PFSK-1 (cell line): ENCODE measurements around the gene C18orf63. TPM values are rescaled to one million over a fixed set of nuclear protein-coding genes. Genes with fewer than 3 reads are reported as not detected.

ENCODE experiments used
- FOXP2 ChIP-seq: optimal IDR thresholded peaks from 2 replicates; pipeline ENCODE3; 2011; ENCODE audit warnings: borderline replicate concordance, control low read depth, inconsistent platforms; ENCODE audit not compliant: insufficient read depth; ENCODE audit errors: extremely low read length, extremely low read depth
- POLR2AphosphoS5 ChIP-seq: IDR thresholded peaks from 2 replicates; pipeline ENCODE4 v1.6.1; 2012; ENCODE audit warnings: low read depth, mild to moderate bottlenecking, control low read depth, low read length, moderate library complexity
- SIN3A ChIP-seq: IDR thresholded peaks from 2 replicates; pipeline ENCODE4 v1.6.1; 2012; ENCODE audit warnings: mild to moderate bottlenecking, low read length, moderate library complexity, borderline replicate concordance; ENCODE audit not compliant: insufficient read depth
- TAF1 ChIP-seq: IDR thresholded peaks from 2 replicates; pipeline ENCODE4 v1.6.1; 2012; ENCODE audit warnings: low read length, control low read depth, borderline replicate concordance; ENCODE audit not compliant: insufficient read depth
- polyA plus RNA-seq: library from polyadenylated mRNA; unstranded; fragments of >200 nt; gene quantifications from one replicate; pipeline ENCODE4 v1.2.1, GENCODE V29; 2012; ENCODE audit warnings: low read depth, missing spikeins; ENCODE audit not compliant: insufficient read length
- TF ChIP-seq, protein P1 (sequence below), 2 experiments: IDR thresholded peaks; 2 replicates each; pipeline versions ENCODE4 v1.6.1 to v1.8.0; 2011 to 2012; ENCODE audit warnings: low read depth in 2 of 2, low read length in 2 of 2, control low read depth in 1 of 2, inconsistent platforms in 1 of 2, mild to moderate bottlenecking in 1 of 2, moderate library complexity in 1 of 2; ENCODE audit not compliant: insufficient read depth in 1 of 2

C18orf63 gene
- polyA plus RNA-seq: not detected

GRCh38 chr18:74315464-74316256 is at the start of gene C18orf63:
Gene C18orf63, plus strand, starts transcription at chr18:74315839. Its CDS starts 2,027 bp downstream, at chr18:74317866.
- no peak for TF ChIP-seq TAF1
- TF ChIP-seq SIN3A: no peak
- no peak for TF ChIP-seq POLR2AphosphoS5
- TF ChIP-seq FOXP2: no peak
- TF ChIP-seq, protein P1, sequence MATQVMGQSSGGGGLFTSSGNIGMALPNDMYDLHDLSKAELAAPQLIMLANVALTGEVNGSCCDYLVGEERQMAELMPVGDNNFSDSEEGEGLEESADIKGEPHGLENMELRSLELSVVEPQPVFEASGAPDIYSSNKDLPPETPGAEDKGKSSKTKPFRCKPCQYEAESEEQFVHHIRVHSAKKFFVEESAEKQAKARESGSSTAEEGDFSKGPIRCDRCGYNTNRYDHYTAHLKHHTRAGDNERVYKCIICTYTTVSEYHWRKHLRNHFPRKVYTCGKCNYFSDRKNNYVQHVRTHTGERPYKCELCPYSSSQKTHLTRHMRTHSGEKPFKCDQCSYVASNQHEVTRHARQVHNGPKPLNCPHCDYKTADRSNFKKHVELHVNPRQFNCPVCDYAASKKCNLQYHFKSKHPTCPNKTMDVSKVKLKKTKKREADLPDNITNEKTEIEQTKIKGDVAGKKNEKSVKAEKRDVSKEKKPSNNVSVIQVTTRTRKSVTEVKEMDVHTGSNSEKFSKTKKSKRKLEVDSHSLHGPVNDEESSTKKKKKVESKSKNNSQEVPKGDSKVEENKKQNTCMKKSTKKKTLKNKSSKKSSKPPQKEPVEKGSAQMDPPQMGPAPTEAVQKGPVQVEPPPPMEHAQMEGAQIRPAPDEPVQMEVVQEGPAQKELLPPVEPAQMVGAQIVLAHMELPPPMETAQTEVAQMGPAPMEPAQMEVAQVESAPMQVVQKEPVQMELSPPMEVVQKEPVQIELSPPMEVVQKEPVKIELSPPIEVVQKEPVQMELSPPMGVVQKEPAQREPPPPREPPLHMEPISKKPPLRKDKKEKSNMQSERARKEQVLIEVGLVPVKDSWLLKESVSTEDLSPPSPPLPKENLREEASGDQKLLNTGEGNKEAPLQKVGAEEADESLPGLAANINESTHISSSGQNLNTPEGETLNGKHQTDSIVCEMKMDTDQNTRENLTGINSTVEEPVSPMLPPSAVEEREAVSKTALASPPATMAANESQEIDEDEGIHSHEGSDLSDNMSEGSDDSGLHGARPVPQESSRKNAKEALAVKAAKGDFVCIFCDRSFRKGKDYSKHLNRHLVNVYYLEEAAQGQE (IDR thresholded peaks at IDR 0.05; ENCODE audit: insufficient read depth in 1 of 2, low read depth in 2 of 2, low read length in 2 of 2): no peak

DNA sequence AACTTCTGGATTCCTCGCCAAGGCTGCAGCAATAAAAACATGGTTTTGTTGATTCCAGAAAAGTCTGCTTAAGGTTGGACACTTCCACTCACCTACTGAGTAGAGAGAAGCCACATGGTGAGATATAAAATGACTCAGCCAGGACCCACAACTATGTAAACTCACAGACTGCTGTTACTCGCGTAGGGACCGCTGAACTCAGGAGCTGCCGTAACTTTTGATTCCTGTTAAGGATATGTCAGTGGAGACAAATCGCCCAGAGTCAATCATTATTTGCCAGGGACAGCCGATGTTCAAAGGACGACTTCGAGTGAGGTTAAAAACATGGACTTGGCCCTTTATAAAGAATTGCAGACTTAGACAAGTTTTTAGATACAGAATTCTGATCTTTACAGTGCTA is 49.5 kb upstream of the C18orf63 start:
- TF ChIP-seq FOXP2: no peak

GRCh38 chr18:74268175-74268574 is 47.5 kb upstream of the C18orf63 start:
- TF ChIP-seq SIN3A: no peak
- no peak for TF ChIP-seq TAF1
- no peak for TF ChIP-seq FOXP2
- no peak for TF ChIP-seq POLR2AphosphoS5
- TF ChIP-seq, protein P1 (IDR thresholded peaks at IDR 0.05; ENCODE audit: insufficient read depth in 1 of 2, low read depth in 2 of 2, low read length in 2 of 2): no peak

DNA sequence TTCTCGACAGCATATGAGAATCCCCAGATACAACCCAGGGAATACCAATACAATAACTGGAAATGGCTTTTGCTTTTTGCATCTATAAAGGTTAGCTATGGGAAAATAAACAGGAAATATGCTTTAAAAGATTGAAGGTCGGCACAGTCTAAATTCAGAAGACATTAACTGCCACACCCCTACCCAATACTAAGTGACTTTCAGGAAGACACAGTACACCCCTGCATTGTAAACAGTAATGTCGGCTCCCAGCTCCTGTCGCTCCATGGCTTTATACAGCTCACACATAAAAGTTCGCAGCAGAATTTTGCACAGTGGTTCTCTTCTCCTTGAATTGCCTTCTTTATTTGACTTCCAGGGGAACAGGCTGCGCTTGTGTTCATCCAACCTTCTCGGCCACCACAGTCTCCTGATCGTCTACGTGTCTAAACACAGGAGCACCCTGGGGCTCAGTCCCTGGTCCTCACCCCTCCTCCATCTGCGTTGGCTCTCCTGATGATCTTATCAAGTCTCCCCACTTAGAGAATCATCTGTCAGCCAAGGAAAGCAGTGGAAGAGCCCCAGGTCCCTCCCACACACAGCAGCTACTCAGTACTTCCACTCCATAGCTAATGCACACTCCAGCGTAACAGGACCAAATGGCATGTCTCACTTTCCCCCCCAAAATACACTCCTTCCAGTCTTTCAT is 46.6 kb upstream of the C18orf63 start:
- TF ChIP-seq, protein P1 (IDR thresholded peaks at IDR 0.05; ENCODE audit: insufficient read depth in 1 of 2, low read depth in 2 of 2, low read length in 2 of 2): no peak

DNA sequence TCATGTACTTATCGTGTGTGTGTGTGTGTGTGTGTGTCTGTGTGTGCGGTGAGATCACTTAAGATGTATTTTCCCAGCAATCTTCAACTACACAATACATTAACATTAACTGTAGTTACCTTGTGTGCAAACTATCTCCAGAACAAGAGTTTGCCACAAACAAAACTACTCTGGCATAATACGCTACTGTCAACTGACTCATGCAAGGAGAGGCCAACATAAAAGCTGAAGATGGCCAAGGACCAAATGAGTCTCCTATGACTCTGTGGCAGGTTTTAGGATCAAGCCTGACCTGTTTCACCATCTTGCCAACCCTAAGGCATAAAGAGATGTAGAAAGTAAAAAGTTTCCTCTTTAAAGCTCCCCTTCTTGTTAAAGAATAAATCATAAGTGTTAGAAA is 44.0 kb upstream of the C18orf63 start:
- no peak for TF ChIP-seq POLR2AphosphoS5
- TF ChIP-seq, protein P1 (IDR thresholded peaks at IDR 0.05; ENCODE audit: insufficient read depth in 1 of 2, low read depth in 2 of 2, low read length in 2 of 2): no peak
- TF ChIP-seq SIN3A: no peak
- TF ChIP-seq FOXP2: no peak
- TF ChIP-seq TAF1: no peak
